Kidney (tissue), 14 donors: ENCODE results near the gene EHBP1. TPM values are rescaled to one million over a fixed set of nuclear protein-coding genes. Genes with fewer than 3 reads are reported as not detected.

Experiments used
- DNase-seq, 5 donors: peaks; one replicate each; pipeline ENCODE4 v3.0.0-alpha.2; 2013 to 2020
- FAIRE-seq: peaks from 2 replicates; lab custom pipeline; 2012; peaks lifted over from hg19 to GRCh38; lab: Jason Lieb, UNC
- H3K27ac ChIP-seq, 2 donors: one replicate each; pipeline ENCODE4 v1.7.0; 2013; ENCODE audit warnings: low read depth in 2 of 2, low read length in 2 of 2, inconsistent platforms in 1 of 2
- H3K27me3 ChIP-seq: one replicate; pipeline ENCODE4 v1.7.1; 2013; ENCODE audit warnings: low read length, inconsistent platforms; ENCODE audit not compliant: control insufficient read depth, insufficient read depth
- H3K36me3 ChIP-seq, 3 donors: one replicate each; pipeline versions ENCODE4 v1.7.0 to v1.7.1; 2013; ENCODE audit warnings: low read length in 3 of 3, control low read depth in 1 of 3, inconsistent platforms in 1 of 3; ENCODE audit not compliant: insufficient read depth in 3 of 3, control insufficient read depth in 2 of 3
- H3K4me1 ChIP-seq, 3 donors: one replicate each; pipeline versions ENCODE4 v1.7.0 to v1.7.1; 2013; ENCODE audit warnings: low read length in 3 of 3, inconsistent platforms in 1 of 3, low read depth in 1 of 3; ENCODE audit not compliant: control insufficient read depth in 2 of 3, insufficient read depth in 2 of 3
- H3K4me3 ChIP-seq, 3 donors: one replicate each; pipeline versions ENCODE4 v1.7.0 to v1.8.1; 2013; ENCODE audit warnings: low read length in 3 of 3, control low read depth in 1 of 3, inconsistent platforms in 1 of 3
- H3K9ac ChIP-seq, 3 donors: one replicate each; pipeline versions ENCODE4 v1.7.0 to v1.7.1; 2013; ENCODE audit warnings: low read length in 3 of 3, control low read depth in 1 of 3, inconsistent platforms in 1 of 3
- H3K9me3 ChIP-seq, 3 donors: one replicate each; pipeline versions ENCODE4 v1.7.0 to v1.7.1; 2013; ENCODE audit warnings: low read length in 3 of 3, control low read depth in 1 of 3, inconsistent platforms in 1 of 3; ENCODE audit not compliant: control insufficient read depth in 2 of 3, insufficient read depth in 1 of 3
- intact Hi-C: fragments of 100-400 bp; cut with DNase I; formaldehyde crosslinking; loops from one replicate; pipeline ENCODE4 v1.11.1; 2022
- polyA plus RNA-seq: library from polyadenylated mRNA; stranded (reverse); fragments of 350-450 nt; fragmentation: Illumina TruSeq; extraction: RNeasy Lipid Tissue Mini Kit (QIAGEN cat#74804); gene quantifications from one replicate; pipeline ENCODE4 v1.2.3, GENCODE V29; 2014; ENCODE audit warnings: low read depth, low replicate concordance; ENCODE audit not compliant: insufficient read depth
- total RNA-seq: library from RNA; stranded (reverse); fragmentation: NEBNext Ultra II Directional; extraction: Animal tissue kit (Norgen Biotek cat#: 25700); gene quantifications from one replicate; pipeline ENCODE4 v1.2.1, GENCODE V29; 2021
- TF ChIP-seq, protein P1 (sequence below): IDR thresholded peaks from 3 replicates; pipeline ENCODE4 v1.5.1; 2012; ENCODE audit warnings: mild to moderate bottlenecking, moderate library complexity, borderline replicate concordance; ENCODE audit not compliant: insufficient read depth; ENCODE audit errors: extremely low read depth
- donor health status: control.
- donor health status: control.
- donor health status: control.
- donor health status: control.
- donor health status: control.
- donor health status: DM: yes; HTN: yes; CAD: no.
- donor health status: Normal renal cell carcinoma (clear cell type).

The EHBP1 gene
- total and polyA plus RNA-seq, 2 donors from 2014 or later, result 12.5 to 42.7 TPM

GRCh38 chr2:62812921-62813825 is 107.7 kb downstream of the EHBP1 start:
- TF ChIP-seq, protein P1, sequence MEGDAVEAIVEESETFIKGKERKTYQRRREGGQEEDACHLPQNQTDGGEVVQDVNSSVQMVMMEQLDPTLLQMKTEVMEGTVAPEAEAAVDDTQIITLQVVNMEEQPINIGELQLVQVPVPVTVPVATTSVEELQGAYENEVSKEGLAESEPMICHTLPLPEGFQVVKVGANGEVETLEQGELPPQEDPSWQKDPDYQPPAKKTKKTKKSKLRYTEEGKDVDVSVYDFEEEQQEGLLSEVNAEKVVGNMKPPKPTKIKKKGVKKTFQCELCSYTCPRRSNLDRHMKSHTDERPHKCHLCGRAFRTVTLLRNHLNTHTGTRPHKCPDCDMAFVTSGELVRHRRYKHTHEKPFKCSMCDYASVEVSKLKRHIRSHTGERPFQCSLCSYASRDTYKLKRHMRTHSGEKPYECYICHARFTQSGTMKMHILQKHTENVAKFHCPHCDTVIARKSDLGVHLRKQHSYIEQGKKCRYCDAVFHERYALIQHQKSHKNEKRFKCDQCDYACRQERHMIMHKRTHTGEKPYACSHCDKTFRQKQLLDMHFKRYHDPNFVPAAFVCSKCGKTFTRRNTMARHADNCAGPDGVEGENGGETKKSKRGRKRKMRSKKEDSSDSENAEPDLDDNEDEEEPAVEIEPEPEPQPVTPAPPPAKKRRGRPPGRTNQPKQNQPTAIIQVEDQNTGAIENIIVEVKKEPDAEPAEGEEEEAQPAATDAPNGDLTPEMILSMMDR, result no peak
- no peak overlapping the region for H3K9ac ChIP-seq
- no peak overlapping the region for H3K27ac ChIP-seq
- H3K36me3 ChIP-seq, result no peaks in the 10 kb centered on the region
- no peak for FAIRE-seq
- intact Hi-C loops, result no loop called here
- no peaks in the 10 kb centered on the region for H3K27me3 ChIP-seq
- no peaks in the 10 kb centered on the region for H3K9me3 ChIP-seq
- H3K4me1 ChIP-seq, result peaks cover 0 to 9% (median 0%) of the 10 kb centered on the region in 3 donors
- H3K4me3 ChIP-seq, result no peak overlapping the region
- DNase-seq, result peak in 1 of 5 donors; percentile 14

- Histone ChIP-seq H3K9ac (no peak overlapping the region), H3K4me1 (peaks cover 0 to 9% (median 0%) of the 10 kb centered on the region in 3 donors), H3K27me3 (no peaks in the 10 kb centered on the region), H3K4me3 (no peak overlapping the region), H3K36me3 (no peaks in the 10 kb centered on the region), H3K27ac (no peak overlapping the region), H3K9me3 (no peaks in the 10 kb centered on the region)
- TF ChIP-seq, protein P1, result no peak
- FAIRE-seq (no peak), DNase-seq (peak in 1 of 5 donors; percentile 35)
- intact Hi-C loops, result no loop called here
These were observed 108.6 kb downstream of the EHBP1 start for GRCh38 chr2:62814123-62814522.

DNA sequence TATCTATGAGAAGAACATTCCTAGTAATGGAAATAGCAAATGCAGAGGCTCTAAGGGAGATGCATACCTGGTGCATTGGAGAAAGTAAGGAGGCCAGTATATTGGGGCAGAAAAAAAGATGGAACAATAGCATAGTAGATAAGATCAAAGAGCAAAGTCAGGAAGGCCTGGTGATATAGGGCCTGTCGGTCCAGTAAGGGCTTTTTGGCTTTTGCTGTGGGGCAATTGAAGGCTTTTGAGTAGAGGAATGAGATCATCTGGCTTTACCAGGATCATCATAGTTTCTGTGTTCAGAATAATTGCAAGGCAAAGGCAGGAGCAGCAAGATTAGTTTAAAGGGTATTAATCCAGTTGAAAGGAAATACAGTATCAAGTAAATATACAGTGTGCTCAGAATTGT is 111.8 kb downstream of the EHBP1 start:
- intact Hi-C loops, result no loop called here
- TF ChIP-seq, protein P1, result no peak
- Histone ChIP-seq H3K36me3 (no peaks in the 10 kb centered on the region), H3K9me3 (no peaks in the 10 kb centered on the region), H3K9ac (no peak overlapping the region), H3K27me3 (no peaks in the 10 kb centered on the region), H3K4me3 (no peak overlapping the region), H3K27ac (no peak overlapping the region), H3K4me1 (peaks cover 0 to 10% (median 0%) of the 10 kb centered on the region in 3 donors)
- DNase-seq (no peak), FAIRE-seq (no peak)
